ENCODE measurements around the gene COX6A1. TPM values are rescaled to one million over a fixed set of nuclear protein-coding genes. Genes with fewer than 3 reads are reported as not detected.
A peak's percentile ranks its signal among the peaks of the same experiment; 100 is the strongest.

Gene COX6A1
- total RNA-seq, 1 experiment from 2014 or later: 460 TPM

- Histone ChIP-seq H3K4me3 (ENCODE audit: low read depth, low read length, poor library complexity, severe bottlenecking) (no peak overlapping the region), H3K36me3 (ENCODE audit: insufficient read depth, low read length, poor library complexity, severe bottlenecking) (no peaks in the 10 kb centered on the region), H3K4me1 (ENCODE audit: insufficient read depth, low read length, poor library complexity, severe bottlenecking) (no peaks in the 10 kb centered on the region), H3K9me3 (ENCODE audit: low read depth, low read length, poor library complexity, severe bottlenecking) (no peaks in the 10 kb centered on the region), H3K27me3 (replicated peaks; ENCODE audit: insufficient read depth, low read depth, low read length, poor library complexity) (no peaks in the 10 kb centered on the region), H3K27ac (ENCODE audit: low read depth, low read length, poor library complexity, severe bottlenecking) (no peak overlapping the region)
- no peak for DNase-seq (ENCODE audit: low spot score)
- CTCF ChIA-PET: no interaction called here
- intact Hi-C loops (cut with micrococcal nuclease; ENCODE audit: unreplicated experiment): no loop called here
- POLR2A ChIA-PET (ENCODE audit: low non-redundant PET): no interaction called here
- TF ChIP-seq CTCF (conservative IDR thresholded peaks at IDR 0.05; ENCODE audit: low read depth, low read length): no peak
- no peak for TF ChIP-seq EZH2 (IDR thresholded peaks at IDR 0.05; ENCODE audit: borderline replicate concordance, low read depth, low read length, poor library complexity, severe bottlenecking)
- BruUV-seq (replicated peaks): no TSS peak
These were observed 35.7 kb upstream of the COX6A1 start for GRCh38 chr12:120402217-120402616.

GRCh38 chr12:120403869-120404268 lies 34.0 kb upstream of the COX6A1 start:
- no peaks in the 10 kb centered on the region for H3K9me3 ChIP-seq (ENCODE audit: low read depth, low read length, poor library complexity, severe bottlenecking)
- H3K4me3 ChIP-seq (ENCODE audit: low read depth, low read length, poor library complexity, severe bottlenecking): no peak overlapping the region
- no peaks in the 10 kb centered on the region for H3K4me1 ChIP-seq (ENCODE audit: insufficient read depth, low read length, poor library complexity, severe bottlenecking)
- BruUV-seq (replicated peaks): no TSS peak
- TF ChIP-seq CTCF (conservative IDR thresholded peaks at IDR 0.05; ENCODE audit: low read depth, low read length): no peak
- no peak overlapping the region for H3K27ac ChIP-seq (ENCODE audit: low read depth, low read length, poor library complexity, severe bottlenecking)
- H3K27me3 ChIP-seq (replicated peaks; ENCODE audit: insufficient read depth, low read depth, low read length, poor library complexity): no peaks in the 10 kb centered on the region
- CTCF ChIA-PET: no interaction called here
- intact Hi-C loops (cut with micrococcal nuclease; ENCODE audit: unreplicated experiment): no loop called here
- POLR2A ChIA-PET (ENCODE audit: low non-redundant PET): no interaction called here
- no peak for DNase-seq (ENCODE audit: low spot score)
- H3K36me3 ChIP-seq (ENCODE audit: insufficient read depth, low read length, poor library complexity, severe bottlenecking): no peaks in the 10 kb centered on the region

- DNase-seq (ENCODE audit: low spot score): peak; percentile 22
- intact Hi-C loops (cut with micrococcal nuclease; ENCODE audit: unreplicated experiment): no loop called here
- Histone ChIP-seq H3K4me1 (ENCODE audit: insufficient read depth, low read length, poor library complexity, severe bottlenecking) (no peaks in the 10 kb centered on the region), H3K36me3 (ENCODE audit: insufficient read depth, low read length, poor library complexity, severe bottlenecking) (no peaks in the 10 kb centered on the region), H3K4me3 (ENCODE audit: low read depth, low read length, poor library complexity, severe bottlenecking) (no peak overlapping the region), H3K9me3 (ENCODE audit: low read depth, low read length, poor library complexity, severe bottlenecking) (no peaks in the 10 kb centered on the region), H3K27ac (ENCODE audit: low read depth, low read length, poor library complexity, severe bottlenecking) (no peak overlapping the region), H3K27me3 (replicated peaks; ENCODE audit: insufficient read depth, low read depth, low read length, poor library complexity) (no peaks in the 10 kb centered on the region)
- POLR2A ChIA-PET (ENCODE audit: low non-redundant PET): no interaction called here
- CTCF ChIA-PET: no interaction called here
- TF ChIP-seq CTCF (conservative IDR thresholded peaks at IDR 0.05; ENCODE audit: low read depth, low read length): no peak
- TF ChIP-seq EZH2 (IDR thresholded peaks at IDR 0.05; ENCODE audit: borderline replicate concordance, low read depth, low read length, poor library complexity, severe bottlenecking): no peak
- BruUV-seq (replicated peaks): no TSS peak
These were observed 33.6 kb upstream of the COX6A1 start for GRCh38 chr12:120404271-120404670.

All from A673 (cell line).